Endodermal cell (in vitro differentiated cells): ENCODE measurements around the gene ASPHD2. TPM values are rescaled to one million over a fixed set of nuclear protein-coding genes. Genes with fewer than 3 reads are reported as not detected.
A peak's percentile ranks its signal among the peaks of the same experiment; 100 is the strongest.

ENCODE experiments used
- DNase-seq: peaks from one replicate; pipeline ENCODE4 v3.0.0-alpha.2; 2017
- H3K27ac ChIP-seq: 2 replicates; pipeline ENCODE4 v1.5.1; 2013; ENCODE audit warnings: mild to moderate bottlenecking, low read depth, low read length, moderate library complexity
- H3K27me3 ChIP-seq: 2 replicates; pipeline ENCODE4 v1.6.1; 2013; ENCODE audit warnings: mild to moderate bottlenecking, low read length, moderate library complexity; ENCODE audit not compliant: insufficient read depth, control insufficient read depth, poor library complexity, severe bottlenecking
- H3K36me3 ChIP-seq: 2 replicates; pipeline ENCODE4 v1.7.0; 2013; ENCODE audit warnings: mild to moderate bottlenecking, low read length, moderate library complexity; ENCODE audit not compliant: control insufficient read depth, insufficient read depth
- H3K4me1 ChIP-seq: one replicate; pipeline ENCODE4 v1.7.0; 2013; ENCODE audit warnings: low read length; ENCODE audit not compliant: control insufficient read depth, insufficient read depth
- H3K4me3 ChIP-seq: 2 replicates; pipeline ENCODE4 v1.5.1; 2013; ENCODE audit warnings: mild to moderate bottlenecking, low read length, moderate library complexity
- H3K9ac ChIP-seq: 2 replicates; pipeline ENCODE4 v1.6.1; 2013; ENCODE audit warnings: mild to moderate bottlenecking, low read length, moderate library complexity; ENCODE audit not compliant: poor library complexity, severe bottlenecking; ENCODE audit errors: extremely low read depth
- H3K9me3 ChIP-seq: 2 replicates; pipeline ENCODE4 v1.6.1; 2013; ENCODE audit warnings: mild to moderate bottlenecking, low read length, moderate library complexity; ENCODE audit not compliant: control insufficient read depth
- H3K27ac Mint-ChIP-seq: 2 replicates; pipeline ENCODE4 v1.8.0; 2020; ENCODE audit warnings: mixed read lengths
- H3K27me3 Mint-ChIP-seq: 2 replicates; pipeline ENCODE4 v1.8.0; 2021; ENCODE audit warnings: mild to moderate bottlenecking, mixed read lengths; ENCODE audit not compliant: insufficient read depth
- H3K36me3 Mint-ChIP-seq: 2 replicates; pipeline ENCODE4 v1.8.0; 2020; ENCODE audit warnings: low read depth, mixed read lengths
- H3K4me1 Mint-ChIP-seq: 2 replicates; pipeline ENCODE4 v1.8.0; 2020; ENCODE audit warnings: mixed read lengths
- H3K4me3 Mint-ChIP-seq: 2 replicates; pipeline ENCODE4 v1.8.0; 2020; ENCODE audit warnings: mild to moderate bottlenecking, moderate library complexity, mixed read lengths
- H3K9me3 Mint-ChIP-seq: 2 replicates; pipeline ENCODE4 v1.8.0; 2020; ENCODE audit warnings: mild to moderate bottlenecking, mixed read lengths
- WGBS, 2 experiments: methylation state at CpG; one replicate each; pipeline versions ENCODE4 v1.1.5 to v1.1.7; 2013; ENCODE audit warnings: missing lambda C conversion rate in 2 of 2, mixed read lengths in 1 of 2; ENCODE audit not compliant: insufficient coverage in 1 of 2, insufficient read length in 1 of 2; 5-methylcytosine and 5-hydroxymethylcytosine counted together
- total RNA-seq, 2 donors: library from RNA; stranded (reverse); fragmentation: NEBNext Ultra II Directional in 1 of 2; extraction: Animal tissue kit (Norgen Biotek cat#: 25700) in 1 of 2; gene quantifications; 2 replicates in 1 of 2; 3 replicates in 1 of 2; pipeline ENCODE4 v1.2.1, GENCODE V29; 2021
- TF ChIP-seq, protein P1 (sequence below): fragments of 200-600 bp; sonication (generic); conservative IDR thresholded peaks from 2 replicates; pipeline ENCODE4 v1.5.0; 2021; ENCODE audit warnings: antibody characterized with exemption, mild to moderate bottlenecking

ASPHD2 gene
- total RNA-seq, 2 donors from 2014 or later = 6.0 to 7.3 TPM

GRCh38 chr22:26444777-26445176 lies 15.7 kb downstream of the ASPHD2 start:
- WGBS, 2 experiments = 91 to 95% methylated on average over 7 to 8 of the region's 8 CpGs
- no peaks in the 10 kb centered on the region for H3K9me3 Mint-ChIP-seq
- no peaks in the 10 kb centered on the region for H3K36me3 Mint-ChIP-seq
- TF ChIP-seq, protein P1, sequence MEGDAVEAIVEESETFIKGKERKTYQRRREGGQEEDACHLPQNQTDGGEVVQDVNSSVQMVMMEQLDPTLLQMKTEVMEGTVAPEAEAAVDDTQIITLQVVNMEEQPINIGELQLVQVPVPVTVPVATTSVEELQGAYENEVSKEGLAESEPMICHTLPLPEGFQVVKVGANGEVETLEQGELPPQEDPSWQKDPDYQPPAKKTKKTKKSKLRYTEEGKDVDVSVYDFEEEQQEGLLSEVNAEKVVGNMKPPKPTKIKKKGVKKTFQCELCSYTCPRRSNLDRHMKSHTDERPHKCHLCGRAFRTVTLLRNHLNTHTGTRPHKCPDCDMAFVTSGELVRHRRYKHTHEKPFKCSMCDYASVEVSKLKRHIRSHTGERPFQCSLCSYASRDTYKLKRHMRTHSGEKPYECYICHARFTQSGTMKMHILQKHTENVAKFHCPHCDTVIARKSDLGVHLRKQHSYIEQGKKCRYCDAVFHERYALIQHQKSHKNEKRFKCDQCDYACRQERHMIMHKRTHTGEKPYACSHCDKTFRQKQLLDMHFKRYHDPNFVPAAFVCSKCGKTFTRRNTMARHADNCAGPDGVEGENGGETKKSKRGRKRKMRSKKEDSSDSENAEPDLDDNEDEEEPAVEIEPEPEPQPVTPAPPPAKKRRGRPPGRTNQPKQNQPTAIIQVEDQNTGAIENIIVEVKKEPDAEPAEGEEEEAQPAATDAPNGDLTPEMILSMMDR = no peak
- H3K4me1 Mint-ChIP-seq = peaks cover 4% of the 10 kb centered on the region
- H3K36me3 ChIP-seq = no peaks in the 10 kb centered on the region
- H3K27ac ChIP-seq = no peak overlapping the region
- DNase-seq = no peak
- no peaks in the 10 kb centered on the region for H3K27me3 Mint-ChIP-seq
- no peak overlapping the region for H3K4me3 Mint-ChIP-seq
- no peaks in the 10 kb centered on the region for H3K9me3 ChIP-seq
- no peak overlapping the region for H3K9ac ChIP-seq
- H3K27ac Mint-ChIP-seq = peak overlapping the region; percentile 67
- H3K4me3 ChIP-seq = no peak overlapping the region
- H3K27me3 ChIP-seq = no peaks in the 10 kb centered on the region
- no peaks in the 10 kb centered on the region for H3K4me1 ChIP-seq

DNA sequence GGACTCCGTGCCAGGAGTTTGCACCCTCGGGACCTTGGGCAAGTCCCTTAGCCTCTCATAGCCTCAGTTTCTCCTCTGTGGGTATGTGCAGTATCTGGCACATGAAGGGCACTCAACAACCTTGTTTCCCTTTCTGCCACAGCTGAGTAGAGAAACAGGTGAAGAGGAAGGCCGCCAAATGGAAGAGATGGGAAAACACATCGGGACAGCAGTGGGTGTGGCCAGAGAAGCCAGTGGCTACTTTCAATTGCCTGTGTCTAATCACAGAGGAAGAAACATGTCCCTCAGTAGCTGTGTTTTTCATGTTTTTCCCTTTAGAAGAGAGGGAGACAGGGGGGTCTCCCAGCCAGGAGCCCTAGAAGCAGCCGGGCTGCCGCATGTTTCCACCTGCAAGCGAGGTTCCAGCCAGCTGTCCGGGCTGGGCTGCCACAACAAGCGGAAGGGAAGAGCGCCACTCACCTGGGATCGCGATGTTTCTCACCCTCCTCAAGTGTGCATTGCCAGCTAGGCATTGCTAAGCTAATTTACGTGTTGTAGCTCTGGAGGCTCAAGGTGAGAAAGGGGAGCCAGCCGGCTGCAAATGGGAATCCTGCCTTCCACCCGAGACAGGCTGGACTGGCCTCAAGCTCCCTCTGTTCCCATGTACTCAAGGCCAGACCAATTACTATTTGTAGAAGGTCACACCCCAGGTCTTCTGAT lies 16.7 kb downstream of the ASPHD2 start:
- H3K36me3 ChIP-seq = no peaks in the 10 kb centered on the region
- H3K27me3 ChIP-seq = no peaks in the 10 kb centered on the region
- Mint-ChIP-seq H3K4me3 (no peak overlapping the region), H3K9me3 (no peaks in the 10 kb centered on the region), H3K27ac (peak overlapping the region; percentile 36), H3K4me1 (peaks cover 11% of the 10 kb centered on the region), H3K36me3 (peaks cover 6% of the 10 kb centered on the region), H3K27me3 (no peaks in the 10 kb centered on the region)
- WGBS, 2 experiments = 89 to 92% methylated on average over 12 to 15 of the region's 15 CpGs
- no peak for DNase-seq
- no peak overlapping the region for H3K4me3 ChIP-seq
- no peaks in the 10 kb centered on the region for H3K4me1 ChIP-seq
- no peak overlapping the region for H3K27ac ChIP-seq
- H3K9me3 ChIP-seq = no peaks in the 10 kb centered on the region
- TF ChIP-seq, protein P1 = no peak
- no peak overlapping the region for H3K9ac ChIP-seq

DNA sequence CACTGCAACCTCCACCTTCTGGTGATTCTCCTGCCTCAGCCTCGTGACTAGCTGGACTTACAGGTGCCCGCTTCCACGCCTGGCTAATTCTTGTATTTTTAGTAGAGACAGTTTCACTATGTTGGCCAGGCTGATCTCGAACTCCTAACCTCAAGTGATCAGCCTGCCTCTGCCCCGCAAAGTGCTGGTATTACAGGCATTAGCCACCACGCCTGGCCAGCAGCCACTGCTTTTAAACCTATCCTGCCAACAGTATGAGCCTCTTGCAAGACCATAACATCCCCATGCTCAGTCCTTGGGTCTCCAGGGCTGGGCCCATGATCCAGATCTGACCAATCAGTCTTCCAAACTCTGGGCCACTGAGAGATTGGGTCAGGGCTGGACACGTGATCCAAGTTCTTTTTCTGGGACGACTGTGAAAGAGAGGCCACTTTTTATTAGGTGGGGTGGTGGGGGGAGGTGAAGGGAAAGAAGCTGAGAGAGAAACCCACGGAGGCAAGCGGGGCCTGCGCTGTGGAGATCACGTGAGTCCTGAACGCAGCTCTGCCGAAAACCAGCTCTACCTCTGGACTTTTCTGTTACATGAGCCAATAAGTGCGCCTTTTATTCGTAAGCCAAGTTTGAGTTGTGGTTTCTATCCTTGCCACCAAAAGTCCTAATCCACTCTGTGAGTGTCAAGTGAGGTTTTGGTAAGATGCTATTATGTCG lies 17.9 kb downstream of the ASPHD2 start:
- TF ChIP-seq, protein P1 = no peak
- Mint-ChIP-seq H3K27me3 (no peaks in the 10 kb centered on the region), H3K4me3 (no peak overlapping the region), H3K9me3 (no peaks in the 10 kb centered on the region), H3K36me3 (peaks cover 12% of the 10 kb centered on the region), H3K4me1 (peaks cover 12% of the 10 kb centered on the region), H3K27ac (no peak overlapping the region)
- Histone ChIP-seq H3K27ac (no peak overlapping the region), H3K36me3 (no peaks in the 10 kb centered on the region), H3K27me3 (no peaks in the 10 kb centered on the region), H3K9ac (no peak overlapping the region), H3K9me3 (no peaks in the 10 kb centered on the region), H3K4me3 (no peak overlapping the region), H3K4me1 (no peaks in the 10 kb centered on the region)
- 94% methylated on average over 15 to 17 of the region's 17 CpGs for WGBS, 2 experiments
- no peak for DNase-seq
